ENCODE results near the gene CCR5AS.
"Not testable (repeated sequence)": the region's sequence is repeated elsewhere in the genome, so short reads cannot be mapped to it uniquely, and the experiment has no call there.

The CCR5AS gene

DNA sequence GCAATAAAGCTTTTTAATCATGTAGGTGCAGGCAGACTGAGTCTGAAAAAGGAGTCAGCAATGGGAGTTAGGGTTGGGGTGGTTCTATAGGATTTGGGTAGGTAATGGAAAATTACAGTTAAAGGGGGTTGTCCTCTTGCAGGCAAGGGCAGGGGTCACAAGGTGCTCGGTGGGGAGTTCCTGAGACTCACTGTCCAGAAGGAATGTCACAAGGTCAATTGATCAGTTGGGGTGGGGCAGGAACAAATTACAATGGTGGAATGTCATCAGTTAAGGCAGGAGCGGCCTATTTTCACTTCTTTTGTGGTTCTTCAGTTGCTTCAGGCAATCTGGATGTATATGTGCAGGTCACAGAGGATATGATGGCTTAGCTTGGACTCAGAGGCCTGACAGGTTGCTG is 13.9 kb downstream of the CCR5AS start:
- no peak for DNase-seq (ENCODE audit: missing footprints)
- no peak for ATAC-seq
- intact Hi-C loops (cut with DNase I), result no loop called here

DNA sequence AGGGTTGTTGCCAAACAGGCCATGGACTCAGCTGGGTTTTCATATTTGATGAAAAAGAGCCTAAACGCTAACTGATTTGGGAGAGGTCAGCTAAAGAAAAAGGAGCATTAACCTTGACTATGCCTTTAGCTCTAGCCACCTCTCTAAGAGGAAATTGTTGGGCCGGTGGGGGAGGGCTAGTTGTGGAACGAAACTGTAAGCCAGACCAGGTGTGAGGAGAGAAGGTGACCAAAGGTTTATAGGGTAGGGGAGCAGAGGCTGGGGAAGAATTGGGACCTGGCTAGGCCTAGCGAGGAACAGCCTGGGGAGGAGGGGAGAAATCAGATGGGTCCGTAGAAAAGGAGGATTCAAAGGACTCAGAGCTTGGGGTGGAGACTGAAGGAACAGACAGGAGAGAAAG is 15.3 kb downstream of the CCR5AS start:
- ATAC-seq; intact Hi-C loops (cut with DNase I); DNase-seq (ENCODE audit: missing footprints): not testable (repeated sequence)

DNA sequence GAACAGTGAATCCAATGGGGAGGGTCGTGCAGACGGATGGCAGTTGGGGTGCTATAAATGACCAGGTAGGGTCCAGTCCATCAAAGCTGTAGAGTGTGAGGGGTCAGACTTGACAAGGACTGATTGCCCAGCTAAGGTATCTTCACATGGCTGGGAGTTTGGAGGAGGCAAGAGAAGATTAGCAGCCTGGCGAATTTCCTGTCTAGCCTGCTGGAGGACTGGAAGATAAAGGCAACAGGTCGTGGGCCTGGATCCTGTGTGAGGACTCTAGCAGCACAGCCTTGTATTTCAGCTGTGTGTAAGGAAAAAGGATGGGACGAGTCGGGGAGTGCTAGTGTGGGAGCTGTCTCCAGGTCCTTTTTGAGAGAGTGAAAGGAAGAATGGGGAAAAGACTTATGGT is 17.6 kb downstream of the CCR5AS start:
- intact Hi-C loops (cut with DNase I), result no loop called here
- no peak for ATAC-seq
- no peak for DNase-seq (ENCODE audit: missing footprints)

DNA sequence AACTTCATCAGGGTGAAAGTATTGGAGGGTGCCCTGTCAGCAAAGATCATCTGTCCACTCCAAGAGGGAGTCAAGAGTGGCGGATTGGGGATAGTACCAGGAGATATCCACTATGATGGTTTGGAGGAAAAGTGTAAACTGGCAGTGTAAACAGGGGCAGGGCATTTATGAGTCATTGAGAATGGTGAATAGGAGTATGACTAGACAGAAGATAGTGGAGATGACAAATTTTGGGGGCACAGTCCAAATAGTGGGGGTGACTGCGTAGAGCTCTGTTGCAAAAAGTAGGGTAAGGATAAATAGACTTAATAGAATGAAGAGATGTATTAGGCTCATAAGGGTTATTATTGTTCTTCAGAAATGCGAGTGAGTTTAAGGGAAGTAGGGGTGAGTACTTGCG is 18.0 kb downstream of the CCR5AS start:
- not testable (repeated sequence) for ATAC-seq

DNA sequence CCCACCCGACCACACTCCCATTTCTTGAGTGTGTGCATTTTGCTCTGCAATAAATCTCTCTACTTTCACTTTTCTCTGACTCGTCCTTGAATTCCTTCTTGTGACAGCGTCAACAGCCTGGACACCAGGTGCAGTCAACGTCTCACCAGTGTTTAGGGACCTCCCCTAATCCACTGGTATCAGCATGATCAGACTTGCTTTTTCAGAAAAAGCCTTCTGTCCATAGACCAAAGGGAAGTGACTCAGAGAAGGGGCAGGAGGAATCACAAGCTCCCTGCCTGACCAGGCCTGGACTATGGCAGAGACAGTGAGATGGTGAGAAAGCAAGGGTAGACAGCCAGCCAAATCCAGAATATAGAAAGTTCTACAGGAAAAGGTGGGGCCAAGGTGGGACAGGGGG is 20.7 kb downstream of the CCR5AS start:
- DNase-seq (ENCODE audit: missing footprints) (no peak), ATAC-seq (no peak)
- intact Hi-C loops (cut with DNase I), result no loop called here

More for the DNA sequence above, 18.0 kb downstream of the CCR5AS start:
- DNase-seq (ENCODE audit: missing footprints); intact Hi-C loops (cut with DNase I): not testable (repeated sequence)

DNA sequence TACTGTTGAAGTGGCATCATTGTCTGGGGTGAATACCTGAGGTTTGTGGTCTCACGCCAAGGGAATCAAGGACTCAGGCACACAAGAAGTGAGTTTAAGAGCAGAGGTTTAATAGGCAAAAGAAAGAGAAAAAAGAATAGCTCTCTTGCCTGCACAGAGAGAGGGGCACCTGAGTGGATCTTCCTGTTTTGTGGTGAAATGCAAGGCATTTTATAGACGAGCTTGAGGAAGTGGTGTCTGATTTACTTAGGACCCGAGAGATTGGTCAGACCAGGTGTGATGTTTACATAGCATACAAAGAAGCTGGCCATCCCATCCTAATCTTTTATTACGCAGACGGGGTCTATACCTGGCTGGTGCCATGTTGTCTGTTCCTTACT is 22.9 kb downstream of the CCR5AS start:
- intact Hi-C loops (cut with DNase I), result no loop called here
- ATAC-seq (no peak), DNase-seq (ENCODE audit: missing footprints) (no peak)

DNA sequence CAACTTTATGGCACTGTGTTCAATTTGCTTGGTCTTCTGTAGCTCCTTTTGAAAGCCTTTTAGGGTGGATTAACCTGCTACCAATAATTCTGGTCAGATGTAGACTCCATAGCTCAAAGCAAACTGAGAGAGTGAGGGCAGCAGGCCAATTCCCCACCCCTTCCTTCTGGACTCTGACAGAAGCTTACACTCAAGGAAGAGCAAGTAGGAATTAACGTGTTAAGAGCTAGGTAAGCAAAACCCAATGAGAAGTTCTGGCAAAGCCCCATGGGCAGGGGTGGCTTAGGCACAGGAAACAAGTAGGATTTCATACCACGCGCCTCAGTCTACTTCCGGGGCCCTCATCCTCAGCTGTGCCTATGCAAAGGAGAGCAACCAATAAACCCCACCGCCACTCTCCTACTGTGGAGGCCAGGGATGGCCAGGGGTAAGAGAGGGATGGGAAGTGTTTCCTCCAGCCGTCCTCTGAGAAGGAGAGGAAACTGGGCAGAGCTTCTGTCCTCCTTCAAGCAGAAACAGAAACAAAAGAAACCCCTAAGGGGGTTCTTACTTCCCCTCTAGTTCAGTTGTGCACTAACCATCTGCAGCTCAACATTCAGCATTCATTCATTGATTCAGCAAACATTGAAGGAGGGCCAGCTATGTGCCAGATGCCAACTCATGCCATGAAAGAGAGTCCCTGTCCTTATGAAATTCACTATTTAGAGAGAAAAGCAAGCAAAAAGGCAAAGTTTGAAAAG is 23.5 kb downstream of the CCR5AS start:
- intact Hi-C loops (cut with DNase I), result no loop called here
- ATAC-seq (peak; percentile 10), DNase-seq (ENCODE audit: missing footprints) (no peak)

DNA sequence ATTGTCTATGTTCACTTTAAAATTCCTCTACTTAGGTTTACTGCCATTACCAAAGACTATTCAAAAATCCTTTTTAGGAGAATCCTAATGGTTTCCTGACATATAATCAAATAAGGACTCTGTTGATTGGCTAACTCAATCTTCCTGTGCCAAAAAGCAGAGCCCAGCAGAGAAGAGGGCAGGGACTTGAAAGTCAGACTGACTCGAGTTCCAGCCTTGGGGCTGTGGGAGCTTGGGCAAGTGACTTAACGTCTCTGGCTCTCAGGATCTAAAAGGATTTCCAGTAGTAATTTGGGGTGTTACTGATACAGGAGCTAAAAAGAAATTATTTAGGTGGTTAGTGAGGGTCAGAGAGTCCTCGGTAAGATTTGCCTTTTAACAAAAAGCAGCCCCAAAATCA is 25.2 kb downstream of the CCR5AS start:
- ATAC-seq, result no peak
- DNase-seq (ENCODE audit: missing footprints), result no peak
- intact Hi-C loops (cut with DNase I), result no loop called here

DNA sequence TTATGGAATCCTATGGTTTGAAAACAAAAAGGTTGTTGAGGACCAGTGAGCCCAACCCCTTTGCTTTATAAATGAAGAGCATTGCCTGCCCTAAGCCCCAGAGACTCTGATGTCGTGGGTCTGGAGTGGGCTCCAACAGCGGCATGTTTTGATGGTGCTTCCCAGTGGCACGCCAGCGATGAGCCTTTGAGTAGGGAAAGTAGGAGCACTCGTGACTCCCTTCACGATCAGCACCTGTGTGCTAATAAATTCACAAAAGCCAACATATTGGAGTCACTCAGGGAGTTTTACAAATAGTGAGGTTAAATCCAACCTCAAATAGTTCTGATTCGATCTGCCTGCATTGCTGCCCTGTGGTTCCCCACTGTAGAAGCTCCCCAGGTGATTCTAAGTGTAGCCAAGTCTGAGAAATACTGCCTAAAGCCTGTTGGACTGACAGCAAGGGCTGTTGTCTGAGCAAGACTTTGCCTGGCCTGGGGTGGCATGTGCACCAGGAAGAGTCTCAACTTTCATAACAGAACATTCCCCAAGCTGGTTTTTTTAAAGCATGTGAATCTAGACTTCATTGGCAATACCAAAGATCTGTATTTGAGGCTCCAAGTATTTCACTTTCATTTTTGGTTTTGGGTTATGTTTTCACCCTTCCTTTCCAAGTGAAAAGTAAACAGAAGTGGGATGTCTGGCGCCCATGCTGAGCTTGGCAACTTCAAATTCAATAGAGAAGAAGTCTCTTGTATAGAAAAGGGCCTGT is 26.2 kb downstream of the CCR5AS start:
- intact Hi-C loops (cut with DNase I), result no loop called here
- DNase-seq (ENCODE audit: missing footprints) (no peak), ATAC-seq (no peak)

DNA sequence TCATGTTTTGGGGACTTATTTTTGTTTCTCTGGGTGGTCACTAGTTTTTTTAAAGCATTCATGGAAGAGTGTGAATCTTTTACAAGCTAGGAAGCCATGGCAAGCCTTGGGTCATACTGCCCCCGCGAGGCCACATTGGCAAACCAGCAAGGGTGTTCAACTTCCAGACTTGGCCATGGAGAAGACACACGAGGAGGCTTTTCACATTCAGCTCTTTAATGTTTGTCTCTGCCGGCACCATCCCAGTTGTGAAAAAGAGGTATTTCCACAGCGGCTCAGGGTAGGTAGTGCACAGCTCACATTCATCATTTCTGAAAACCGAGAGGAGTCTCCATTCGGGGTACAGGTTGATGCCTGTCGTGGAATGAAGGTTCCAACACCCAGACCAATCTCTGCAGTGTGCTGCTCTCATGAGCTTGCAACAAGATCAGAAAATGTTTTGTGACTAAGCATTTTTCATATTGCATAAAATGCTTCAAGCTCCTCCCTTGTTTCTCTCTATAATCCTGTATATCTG is 28.4 kb downstream of the CCR5AS start:
- no peak for ATAC-seq
- intact Hi-C loops (cut with DNase I), result no loop called here
- DNase-seq (ENCODE audit: missing footprints), result peak; percentile 75

DNA sequence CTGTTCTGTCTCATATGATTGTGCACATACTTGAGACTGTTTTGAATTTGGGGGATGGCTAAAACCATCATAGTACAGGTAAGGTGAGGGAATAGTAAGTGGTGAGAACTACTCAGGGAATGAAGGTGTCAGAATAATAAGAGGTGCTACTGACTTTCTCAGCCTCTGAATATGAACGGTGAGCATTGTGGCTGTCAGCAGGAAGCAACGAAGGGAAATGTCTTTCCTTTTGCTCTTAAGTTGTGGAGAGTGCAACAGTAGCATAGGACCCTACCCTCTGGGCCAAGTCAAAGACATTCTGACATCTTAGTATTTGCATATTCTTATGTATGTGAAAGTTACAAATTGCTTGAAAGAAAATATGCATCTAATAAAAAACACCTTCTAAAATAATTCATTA is 31.1 kb downstream of the CCR5AS start:
- intact Hi-C loops (cut with DNase I), result no loop called here
- DNase-seq (ENCODE audit: missing footprints) (no peak), ATAC-seq (no peak)

DNA sequence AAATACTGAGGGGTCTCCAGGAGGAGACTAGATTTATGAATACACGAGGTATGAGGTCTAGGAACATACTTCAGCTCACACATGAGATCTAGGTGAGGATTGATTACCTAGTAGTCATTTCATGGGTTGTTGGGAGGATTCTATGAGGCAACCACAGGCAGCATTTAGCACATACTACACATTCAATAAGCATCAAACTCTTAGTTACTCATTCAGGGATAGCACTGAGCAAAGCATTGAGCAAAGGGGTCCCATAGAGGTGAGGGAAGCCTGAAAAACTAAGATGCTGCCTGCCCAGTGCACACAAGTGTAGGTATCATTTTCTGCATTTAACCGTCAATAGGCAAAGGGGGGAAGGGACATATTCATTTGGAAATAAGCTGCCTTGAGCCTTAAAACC is 31.6 kb downstream of the CCR5AS start:
- DNase-seq (ENCODE audit: missing footprints) (no peak), ATAC-seq (no peak)
- intact Hi-C loops (cut with DNase I), result no loop called here

DNA sequence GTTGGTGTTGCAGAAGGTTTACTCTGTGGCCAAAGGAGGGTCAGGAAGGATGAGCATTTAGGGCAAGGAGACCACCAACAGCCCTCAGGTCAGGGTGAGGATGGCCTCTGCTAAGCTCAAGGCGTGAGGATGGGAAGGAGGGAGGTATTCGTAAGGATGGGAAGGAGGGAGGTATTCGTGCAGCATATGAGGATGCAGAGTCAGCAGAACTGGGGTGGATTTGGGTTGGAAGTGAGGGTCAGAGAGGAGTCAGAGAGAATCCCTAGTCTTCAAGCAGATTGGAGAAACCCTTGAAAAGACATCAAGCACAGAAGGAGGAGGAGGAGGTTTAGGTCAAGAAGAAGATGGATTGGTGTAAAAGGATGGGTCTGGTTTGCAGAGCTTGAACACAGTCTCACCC is 32.1 kb downstream of the CCR5AS start:
- intact Hi-C loops (cut with DNase I), result loop anchor here (5.0 kb wide), 1 partner anchor 287 kb away; no protein-coding TSS in a partner anchor

DNA sequence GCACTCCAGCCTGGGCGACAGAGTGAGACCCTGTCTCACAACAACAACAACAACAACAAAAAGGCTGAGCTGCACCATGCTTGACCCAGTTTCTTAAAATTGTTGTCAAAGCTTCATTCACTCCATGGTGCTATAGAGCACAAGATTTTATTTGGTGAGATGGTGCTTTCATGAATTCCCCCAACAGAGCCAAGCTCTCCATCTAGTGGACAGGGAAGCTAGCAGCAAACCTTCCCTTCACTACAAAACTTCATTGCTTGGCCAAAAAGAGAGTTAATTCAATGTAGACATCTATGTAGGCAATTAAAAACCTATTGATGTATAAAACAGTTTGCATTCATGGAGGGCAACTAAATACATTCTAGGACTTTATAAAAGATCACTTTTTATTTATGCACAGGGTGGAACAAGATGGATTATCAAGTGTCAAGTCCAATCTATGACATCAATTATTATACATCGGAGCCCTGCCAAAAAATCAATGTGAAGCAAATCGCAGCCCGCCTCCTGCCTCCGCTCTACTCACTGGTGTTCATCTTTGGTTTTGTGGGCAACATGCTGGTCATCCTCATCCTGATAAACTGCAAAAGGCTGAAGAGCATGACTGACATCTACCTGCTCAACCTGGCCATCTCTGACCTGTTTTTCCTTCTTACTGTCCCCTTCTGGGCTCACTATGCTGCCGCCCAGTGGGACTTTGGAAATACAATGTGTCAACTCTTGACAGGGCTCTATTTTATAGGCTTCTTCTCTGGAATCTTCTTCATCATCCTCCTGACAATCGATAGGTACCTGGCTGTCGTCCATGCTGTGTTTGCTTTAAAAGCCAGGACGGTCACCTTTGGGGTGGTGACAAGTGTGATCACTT is 34.1 kb downstream of the CCR5AS start:
- intact Hi-C loops (cut with DNase I), result loop anchor here (5.0 kb wide), 1 partner anchor 285 kb away; no protein-coding TSS in a partner anchor
- no peak for ATAC-seq
- no peak for DNase-seq (ENCODE audit: missing footprints)

More for the DNA sequence above, 32.1 kb downstream of the CCR5AS start:
- DNase-seq (ENCODE audit: missing footprints), result no peak
- ATAC-seq, result no peak

DNA sequence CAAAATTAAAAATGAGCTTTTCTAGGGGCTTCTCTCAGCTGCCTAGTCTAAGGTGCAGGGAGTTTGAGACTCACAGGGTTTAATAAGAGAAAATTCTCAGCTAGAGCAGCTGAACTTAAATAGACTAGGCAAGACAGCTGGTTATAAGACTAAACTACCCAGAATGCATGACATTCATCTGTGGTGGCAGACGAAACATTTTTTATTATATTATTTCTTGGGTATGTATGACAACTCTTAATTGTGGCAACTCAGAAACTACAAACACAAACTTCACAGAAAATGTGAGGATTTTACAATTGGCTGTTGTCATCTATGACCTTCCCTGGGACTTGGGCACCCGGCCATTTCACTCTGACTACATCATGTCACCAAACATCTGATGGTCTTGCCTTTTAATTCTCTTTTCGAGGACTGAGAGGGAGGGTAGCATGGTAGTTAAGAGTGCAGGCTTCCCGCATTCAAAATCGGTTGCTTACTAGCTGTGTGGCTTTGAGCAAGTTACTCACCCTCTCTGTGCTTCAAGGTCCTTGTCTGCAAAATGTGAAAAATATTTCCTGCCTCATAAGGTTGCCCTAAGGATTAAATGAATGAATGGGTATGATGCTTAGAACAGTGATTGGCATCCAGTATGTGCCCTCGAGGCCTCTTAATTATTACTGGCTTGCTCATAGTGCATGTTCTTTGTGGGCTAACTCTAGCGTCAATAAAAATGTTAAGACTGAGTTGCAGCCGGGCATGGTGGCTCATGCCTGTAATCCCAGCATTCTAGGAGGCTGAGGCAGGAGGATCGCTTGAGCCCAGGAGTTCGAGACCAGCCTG is 35.1 kb downstream of the CCR5AS start:
- no peak for ATAC-seq
- intact Hi-C loops (cut with DNase I), result loop anchor here (5.0 kb wide), 1 partner anchor 284 kb away; no protein-coding TSS in a partner anchor
- DNase-seq (ENCODE audit: missing footprints), result no peak

DNA sequence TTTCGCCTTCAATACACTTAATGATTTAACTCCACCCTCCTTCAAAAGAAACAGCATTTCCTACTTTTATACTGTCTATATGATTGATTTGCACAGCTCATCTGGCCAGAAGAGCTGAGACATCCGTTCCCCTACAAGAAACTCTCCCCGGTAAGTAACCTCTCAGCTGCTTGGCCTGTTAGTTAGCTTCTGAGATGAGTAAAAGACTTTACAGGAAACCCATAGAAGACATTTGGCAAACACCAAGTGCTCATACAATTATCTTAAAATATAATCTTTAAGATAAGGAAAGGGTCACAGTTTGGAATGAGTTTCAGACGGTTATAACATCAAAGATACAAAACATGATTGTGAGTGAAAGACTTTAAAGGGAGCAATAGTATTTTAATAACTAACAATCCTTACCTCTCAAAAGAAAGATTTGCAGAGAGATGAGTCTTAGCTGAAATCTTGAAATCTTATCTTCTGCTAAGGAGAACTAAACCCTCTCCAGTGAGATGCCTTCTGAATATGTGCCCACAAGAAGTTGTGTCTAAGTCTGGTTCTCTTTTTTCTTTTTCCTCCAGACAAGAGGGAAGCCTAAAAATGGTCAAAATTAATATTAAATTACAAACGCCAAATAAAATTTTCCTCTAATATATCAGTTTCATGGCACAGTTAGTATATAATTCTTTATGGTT is 35.9 kb downstream of the CCR5AS start, which contains the start of gene CCR5:
TSS of gene CCR5 (plus strand) at position 108 of the 680 bp plus-strand sequence. CDS start 1,957 bp downstream, outside the sequence.
- DNase-seq (ENCODE audit: missing footprints) (no peak), ATAC-seq (no peak)
- intact Hi-C loops (cut with DNase I), result loop anchor here (5.0 kb wide), 1 partner anchor 284 kb away; no protein-coding TSS in a partner anchor

DNA sequence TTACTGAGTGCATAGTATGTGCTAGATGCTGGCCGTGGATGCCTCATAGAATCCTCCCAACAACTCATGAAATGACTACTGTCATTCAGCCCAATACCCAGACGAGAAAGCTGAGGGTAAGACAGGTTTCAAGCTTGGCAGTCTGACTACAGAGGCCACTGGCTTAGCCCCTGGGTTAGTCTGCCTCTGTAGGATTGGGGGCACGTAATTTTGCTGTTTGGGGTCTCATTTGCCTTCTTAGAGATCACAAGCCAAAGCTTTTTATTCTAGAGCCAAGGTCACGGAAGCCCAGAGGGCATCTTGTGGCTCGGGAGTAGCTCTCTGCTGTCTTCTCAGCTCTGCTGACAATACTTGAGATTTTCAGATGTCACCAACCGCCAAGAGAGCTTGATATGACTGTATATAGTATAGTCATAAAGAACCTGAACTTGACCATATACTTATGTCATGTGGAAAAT is 37.2 kb downstream of the CCR5AS start:
- ATAC-seq (no peak), DNase-seq (ENCODE audit: missing footprints) (no peak)
- intact Hi-C loops (cut with DNase I), result loop anchor here (5.0 to 10.0 kb wide), 2 partner anchors 95 to 282 kb away; no protein-coding TSS in a partner anchor

All from Right ventricle myocardium inferior (tissue), 1 donor.